Pulmonary artery endothelial cell (primary cell): Measurements from ENCODE around the gene FGFBP2. TPM values are rescaled to one million over a fixed set of nuclear protein-coding genes. Genes with fewer than 3 reads are reported as not detected.

ENCODE experiments used
- DNase-seq: peaks from one replicate; pipeline ENCODE4 v3.0.0-alpha.2; 2011; ENCODE audit warnings: low read depth, low spot score
- total RNA-seq: library from RNA; depleted of rRNA; stranded (reverse); fragments of >200 nt; gene quantifications from 2 replicates; pipeline ENCODE4 v1.2.3, GENCODE V29; 2014

FGFBP2 gene, protein sequence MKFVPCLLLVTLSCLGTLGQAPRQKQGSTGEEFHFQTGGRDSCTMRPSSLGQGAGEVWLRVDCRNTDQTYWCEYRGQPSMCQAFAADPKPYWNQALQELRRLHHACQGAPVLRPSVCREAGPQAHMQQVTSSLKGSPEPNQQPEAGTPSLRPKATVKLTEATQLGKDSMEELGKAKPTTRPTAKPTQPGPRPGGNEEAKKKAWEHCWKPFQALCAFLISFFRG
- not detected in 2 replicates for total RNA-seq

- DNase-seq = no peak
Observed at GRCh38 chr4:15963001-15963451, at the start of gene FGFBP2. TSS of gene FGFBP2 (minus strand) at chr4:15963175. CDS start at chr4:15963129, 46 bp downstream.

DNA sequence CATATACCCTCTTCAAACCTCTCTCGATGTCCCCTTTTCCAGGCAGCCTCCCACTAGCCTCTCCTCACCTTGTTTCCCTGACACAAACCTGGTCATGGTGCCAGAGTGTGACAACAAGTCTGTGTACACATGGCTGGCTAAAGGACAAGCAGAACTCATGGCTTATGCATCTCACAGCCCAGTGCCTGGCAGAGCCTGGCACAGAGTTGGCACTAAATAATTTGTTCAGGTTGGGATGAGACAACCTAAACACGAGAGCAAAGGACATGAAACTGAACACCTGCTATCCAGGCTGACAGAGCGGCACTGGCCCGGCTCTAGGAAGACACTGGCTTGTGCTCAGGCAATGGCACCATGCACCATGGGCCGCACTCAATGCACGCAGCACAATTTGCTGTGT lies 48.2 kb upstream of the FGFBP2 start:
- no peak for DNase-seq

DNA sequence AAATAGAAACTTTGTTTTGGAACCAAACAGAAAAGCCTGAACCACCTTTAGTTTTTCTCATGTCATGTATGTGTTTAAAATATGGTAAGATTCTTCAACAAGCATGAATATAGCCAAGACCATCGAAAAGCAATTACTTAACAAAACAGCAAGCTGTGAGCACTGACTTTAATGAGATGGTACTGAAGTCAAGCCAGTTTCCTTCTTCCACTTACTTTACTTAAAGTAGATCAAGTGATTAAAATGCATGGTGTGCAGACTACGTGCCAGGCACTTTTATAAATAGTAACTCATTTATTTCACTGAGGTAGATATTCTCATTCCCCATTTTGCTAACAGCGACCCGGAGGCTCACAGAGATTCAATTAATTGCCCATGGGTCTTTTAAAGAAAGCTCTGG lies 46.2 kb upstream of the FGFBP2 start:
- no peak for DNase-seq

- no peak for DNase-seq
Observed at GRCh38 chr4:16007471-16008095, 44.6 kb upstream of the FGFBP2 start.

- DNase-seq = no peak
Observed at GRCh38 chr4:16006771-16007446, 43.9 kb upstream of the FGFBP2 start.

DNA sequence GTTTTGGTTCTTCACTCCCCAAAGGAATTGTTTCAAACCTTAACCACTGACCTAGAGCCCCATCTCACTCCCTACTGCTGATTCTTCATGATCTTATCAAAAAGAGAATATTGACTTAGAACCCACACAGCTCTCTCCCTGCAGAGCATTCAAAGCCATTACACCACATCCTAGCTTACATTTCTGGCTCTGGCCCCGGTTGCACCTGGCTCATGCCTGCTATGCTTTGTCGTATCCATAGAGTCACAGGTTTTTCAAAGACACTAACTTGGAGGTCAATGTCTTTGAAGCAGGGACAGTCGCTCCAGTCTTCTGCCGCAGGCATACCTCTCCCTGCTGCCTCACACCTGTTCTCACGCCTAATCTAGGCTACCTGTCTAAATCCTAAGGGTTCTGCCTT lies 42.7 kb upstream of the FGFBP2 start:
- DNase-seq = no peak

DNA sequence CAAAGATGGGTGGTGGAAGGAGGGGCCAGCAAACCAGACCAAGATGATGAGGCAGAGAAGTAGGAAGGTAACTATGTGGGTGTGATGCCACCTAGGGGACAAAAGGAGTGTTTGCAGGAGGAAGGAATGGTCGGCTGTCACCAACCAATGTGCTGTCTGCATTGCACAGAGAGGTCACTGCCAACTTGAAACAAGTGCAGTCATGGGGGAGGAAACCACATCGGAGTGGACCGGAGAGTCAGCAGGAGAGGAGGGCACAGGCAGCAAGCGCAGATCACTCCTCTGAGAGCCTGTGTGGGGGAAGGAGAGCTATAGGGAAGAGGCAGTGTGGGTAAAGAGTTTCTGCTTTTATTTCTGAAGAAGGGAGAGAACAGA lies 38.5 kb upstream of the FGFBP2 start:
- DNase-seq = peak; percentile 19

- DNase-seq = no peak
Observed at GRCh38 chr4:16000708-16001483, 37.9 kb upstream of the FGFBP2 start.

DNA sequence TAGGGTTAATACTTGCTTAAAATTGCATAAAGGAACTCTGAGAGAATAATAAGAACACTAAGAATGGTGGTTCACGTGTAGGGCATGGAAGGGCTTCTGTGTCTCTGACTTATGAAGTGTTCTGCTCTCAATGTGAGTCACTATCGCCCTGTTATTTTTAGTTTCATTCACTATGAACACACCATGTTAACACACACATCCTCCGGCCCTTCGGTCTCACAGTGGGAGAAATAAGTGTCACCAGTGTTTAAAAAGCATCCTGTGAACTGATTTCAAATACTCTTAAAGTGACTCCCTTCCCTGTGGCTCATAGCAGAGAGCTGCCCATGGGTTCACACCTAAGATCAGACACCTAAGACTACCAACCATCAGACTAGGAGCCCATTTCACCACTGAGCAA lies 33.8 kb upstream of the FGFBP2 start:
- DNase-seq = no peak

- DNase-seq = no peak
Observed at GRCh38 chr4:15995826-15996225, 32.9 kb upstream of the FGFBP2 start.

DNA sequence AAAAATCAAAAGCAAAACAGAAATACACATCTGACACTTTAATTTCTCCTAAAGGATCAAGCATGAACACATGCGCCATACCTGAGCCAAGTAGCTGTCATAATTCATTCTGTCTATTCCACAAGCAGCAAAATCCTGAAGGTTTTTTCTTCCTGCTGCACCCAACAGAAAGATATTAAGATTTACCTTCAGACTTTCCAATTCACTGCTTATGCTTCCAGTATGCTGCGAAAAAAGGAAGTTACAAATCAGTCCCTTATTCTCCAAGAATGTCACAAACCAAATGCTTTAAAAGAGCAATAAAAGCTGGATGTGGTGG lies 29.2 kb upstream of the FGFBP2 start:
- DNase-seq = no peak

GRCh38 chr4:15990570-15991285 lies 27.8 kb upstream of the FGFBP2 start:
- DNase-seq = no peak

GRCh38 chr4:15989424-15989823 lies 26.4 kb upstream of the FGFBP2 start:
- DNase-seq = no peak

GRCh38 chr4:15988222-15988621 lies 25.2 kb upstream of the FGFBP2 start:
- no peak for DNase-seq

DNA sequence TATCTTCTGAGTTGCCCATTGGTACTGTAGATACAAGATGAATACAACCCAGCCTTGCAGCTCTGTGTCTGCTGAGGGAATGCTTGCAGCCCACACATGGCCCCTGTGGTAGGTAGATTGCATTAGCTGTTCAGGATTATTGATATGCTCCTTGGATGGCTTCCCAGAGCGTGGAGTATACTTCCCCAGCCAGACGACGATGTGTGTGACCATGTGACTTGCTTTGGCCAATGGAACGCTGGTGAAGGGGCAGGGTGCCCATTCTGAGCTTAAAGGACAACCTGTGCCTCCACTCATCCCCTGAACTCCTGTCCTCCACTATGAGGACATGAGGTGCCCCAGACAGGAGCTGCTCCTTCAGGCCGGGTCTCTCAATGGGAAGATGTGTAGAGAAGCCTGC lies 23.9 kb upstream of the FGFBP2 start:
- no peak for DNase-seq

- no peak for DNase-seq
Observed at GRCh38 chr4:15983610-15984009, 20.6 kb upstream of the FGFBP2 start.

GRCh38 chr4:15982842-15983524 lies 20.0 kb upstream of the FGFBP2 start:
- DNase-seq = no peak

DNA sequence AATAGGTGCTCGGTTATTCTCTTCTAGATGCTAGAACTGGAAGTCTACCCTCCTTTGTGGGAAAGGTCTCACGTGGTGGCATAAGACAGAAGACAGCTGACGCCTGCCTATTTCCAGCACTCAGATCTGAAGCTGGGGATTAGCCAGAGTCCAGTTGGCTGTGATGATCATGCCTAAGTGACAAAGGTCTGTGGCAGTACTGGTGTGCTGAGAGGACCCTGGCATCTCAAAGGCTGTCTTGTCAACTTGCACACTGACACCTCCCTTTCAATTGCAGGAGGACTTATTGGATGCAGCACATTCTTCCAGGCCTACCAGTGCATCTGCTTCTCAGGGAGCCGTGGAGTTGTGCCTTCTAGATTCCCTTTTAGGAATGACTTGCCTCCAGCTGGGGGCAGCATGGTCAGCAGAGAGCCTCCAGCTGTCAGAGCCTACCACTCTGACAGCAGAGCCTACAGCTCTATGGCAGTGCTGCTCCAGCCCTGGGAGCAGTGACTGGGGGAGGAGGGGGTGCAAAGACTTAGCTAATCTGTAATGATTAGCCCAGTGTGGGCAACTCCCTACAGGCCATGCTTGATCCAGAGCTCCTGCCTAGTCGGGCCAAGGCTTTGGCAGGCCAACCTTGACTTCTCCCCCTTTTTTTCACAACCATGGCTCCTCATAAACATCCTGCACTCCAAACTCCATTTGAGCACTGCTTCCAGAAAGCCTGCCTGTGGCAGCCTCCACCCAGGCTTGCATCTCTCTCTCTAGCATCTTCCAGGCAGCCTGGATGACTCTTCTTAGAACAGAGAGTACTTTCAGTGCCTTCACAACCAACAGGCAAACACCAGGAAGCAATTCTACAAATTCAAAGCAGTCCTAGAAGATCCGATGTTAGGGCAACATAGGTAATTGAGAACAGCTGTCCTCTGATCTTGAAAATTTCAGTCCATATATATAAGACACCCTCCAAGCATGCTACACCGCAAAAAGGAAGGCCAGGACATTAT lies 13.8 kb upstream of the FGFBP2 start:
- no peak for DNase-seq

GRCh38 chr4:15971068-15971801 lies 8.3 kb upstream of the FGFBP2 start:
- no peak for DNase-seq
